C1 segment of cervical spinal cord (tissue), 14 donors: ENCODE results near the gene OR8H1.
A peak's percentile ranks its signal among the peaks of the same experiment; 100 is the strongest.

ENCODE experiments used
- DNase-seq, 14 donors: peaks; one replicate each; lab custom pipeline; 2025; lab: John Stamatoyannopoulos, UW

The OR8H1 gene

GRCh38 chr11:56292154-56292553, at the start of gene OR8H1:
Gene OR8H1 (minus strand): TSS chr11:56292254. CDS start chr11:56291062, 1,192 bp downstream.
- no peak for DNase-seq

- DNase-seq, result no peak
Measured at GRCh38 chr11:56340289-56340688, 48.2 kb upstream of the OR8H1 start.

GRCh38 chr11:56333156-56333555, 41.1 kb upstream of the OR8H1 start:
- no peak for DNase-seq

- DNase-seq, result peak in 1 of 14 donors; percentile 2
Measured at GRCh38 chr11:56331861-56332491, 39.9 kb upstream of the OR8H1 start.

- no peak for DNase-seq
Measured at GRCh38 chr11:56314844-56315243, 22.8 kb upstream of the OR8H1 start, which contains the start of gene OR8K3. Gene OR8K3 (plus strand): TSS chr11:56315144. CDS start chr11:56318307, 3,163 bp downstream.

- no peak for DNase-seq
Measured at GRCh38 chr11:56307836-56308235, 15.8 kb upstream of the OR8H1 start.

GRCh38 chr11:56296898-56297297, 4.8 kb upstream of the OR8H1 start:
- no peak for DNase-seq

GRCh38 chr11:56273854-56274253, 18.2 kb downstream of the OR8H1 start, which contains the start of gene OR5T1:
Gene OR5T1 (plus strand): TSS chr11:56274154. CDS start chr11:56275639, 1,485 bp downstream.
- DNase-seq, result no peak

- DNase-seq, result no peak
Measured at GRCh38 chr11:56271092-56271491, 21.0 kb downstream of the OR8H1 start.

GRCh38 chr11:56251954-56252353, 40.1 kb downstream of the OR8H1 start, which contains the start of gene OR5T3:
Gene OR5T3 (plus strand): TSS chr11:56252254. CDS start chr11:56252254, 0 bp downstream.
- no peak for DNase-seq
